ENCODE measurements around the gene CXXC1.
"Not testable (repeated sequence)": the region's sequence is repeated elsewhere in the genome, so short reads cannot be mapped to it uniquely, and the experiment has no call there.

Gene CXXC1

GRCh38 chr18:50298443-50299284, 11.2 kb upstream of the CXXC1 start:
- no peak for DNase-seq (ENCODE audit: extremely low read depth in 1 of 2, low read depth in 1 of 2)

- DNase-seq (ENCODE audit: extremely low read depth in 1 of 2, low read depth in 1 of 2), result peak in 1 of 2 donors; percentile 41
These were observed 10.3 kb upstream of the CXXC1 start for GRCh38 chr18:50297621-50298442.

- DNase-seq (ENCODE audit: extremely low read depth in 1 of 2, low read depth in 1 of 2), result no peak
These were observed 5.5 kb upstream of the CXXC1 start for GRCh38 chr18:50293039-50293438.

GRCh38 chr18:50289108-50289443, 1.6 kb upstream of the CXXC1 start:
- no peak for DNase-seq (ENCODE audit: extremely low read depth in 1 of 2, low read depth in 1 of 2)

GRCh38 chr18:50288348-50289107, 1.0 kb upstream of the CXXC1 start:
- DNase-seq (ENCODE audit: extremely low read depth in 1 of 2, low read depth in 1 of 2), result not testable (repeated sequence)

- no peak for DNase-seq (ENCODE audit: extremely low read depth in 1 of 2, low read depth in 1 of 2)
These were observed 458 bp downstream of the CXXC1 start for GRCh38 chr18:50287028-50287440.

- no peak for DNase-seq (ENCODE audit: extremely low read depth in 1 of 2, low read depth in 1 of 2)
These were observed 983 bp downstream of the CXXC1 start for GRCh38 chr18:50286391-50287027.

GRCh38 chr18:50285631-50286321, 1.7 kb downstream of the CXXC1 start:
- no peak for DNase-seq (ENCODE audit: extremely low read depth in 1 of 2, low read depth in 1 of 2)

- DNase-seq (ENCODE audit: extremely low read depth in 1 of 2, low read depth in 1 of 2), result no peak
These were observed 2.4 kb downstream of the CXXC1 start for GRCh38 chr18:50285071-50285470.

GRCh38 chr18:50284255-50284885, 3.1 kb downstream of the CXXC1 start:
- DNase-seq (ENCODE audit: extremely low read depth in 1 of 2, low read depth in 1 of 2), result no peak

- no peak for DNase-seq (ENCODE audit: extremely low read depth in 1 of 2, low read depth in 1 of 2)
These were observed 3.9 kb downstream of the CXXC1 start for GRCh38 chr18:50283469-50284209.

GRCh38 chr18:50282521-50283335, 4.8 kb downstream of the CXXC1 start:
- no peak for DNase-seq (ENCODE audit: extremely low read depth in 1 of 2, low read depth in 1 of 2)

- DNase-seq (ENCODE audit: extremely low read depth in 1 of 2, low read depth in 1 of 2), result no peak
These were observed 5.4 kb downstream of the CXXC1 start for GRCh38 chr18:50281972-50282520.

- peak; percentile 93 to 94 for DNase-seq (ENCODE audit: extremely low read depth in 1 of 2, low read depth in 1 of 2)
These were observed 6.1 kb downstream of the CXXC1 start, which contains the start of gene MBD1 for GRCh38 chr18:50281295-50281971. Gene MBD1, minus strand, starts transcription at chr18:50281523. Its CDS starts 1,531 bp downstream, at chr18:50279992.

GRCh38 chr18:50280707-50281294, 6.7 kb downstream of the CXXC1 start:
- DNase-seq (ENCODE audit: extremely low read depth in 1 of 2, low read depth in 1 of 2), result no peak

GRCh38 chr18:50279752-50280151, 7.7 kb downstream of the CXXC1 start:
- no peak for DNase-seq (ENCODE audit: extremely low read depth in 1 of 2, low read depth in 1 of 2)

- DNase-seq (ENCODE audit: extremely low read depth in 1 of 2, low read depth in 1 of 2), result no peak
These were observed 9.6 kb downstream of the CXXC1 start for GRCh38 chr18:50277942-50278341.
